ENCODE measurements around the gene SLC38A3. TPM values are rescaled to one million over a fixed set of nuclear protein-coding genes. Genes with fewer than 3 reads are reported as not detected.

The SLC38A3 gene
- total and polyA plus RNA-seq, 2 experiments from 2014 or later = 0.28 to 1.3 TPM

DNA sequence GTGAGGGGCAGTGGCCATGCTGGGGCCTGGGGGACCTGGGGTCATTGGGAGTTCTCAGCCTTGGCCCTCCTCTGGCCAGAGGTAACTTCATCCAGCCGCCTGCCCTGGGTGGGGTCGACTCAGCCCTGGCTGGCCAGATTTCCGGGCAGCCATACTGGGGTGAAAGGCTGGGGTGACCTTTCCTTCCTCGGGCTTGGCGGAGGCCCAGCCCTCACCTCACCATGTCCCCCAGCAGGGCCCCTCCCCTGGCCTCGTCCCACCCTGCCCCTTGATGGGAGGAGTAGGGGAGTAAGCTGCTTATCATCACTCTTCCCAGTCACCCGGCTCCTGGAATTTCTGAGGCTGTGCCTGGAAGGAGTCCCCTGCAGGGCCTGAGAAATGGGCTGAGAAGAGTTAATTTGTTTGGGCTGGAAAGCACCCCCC lies 44.5 kb upstream of the SLC38A3 start:
- peaks cover 29% of the 10 kb centered on the region; the same call in 2 of the 3 replicates for H3K36me3 Mint-ChIP-seq (ENCODE audit: low read depth)
- peaks cover 10% of the 10 kb centered on the region; the same call in 1 of the 2 replicates for H4K20me1 ChIP-seq (replicated peaks; ENCODE audit: insufficient read depth)
- peaks cover 41% of the 10 kb centered on the region for H3K4me1 ChIP-seq (ENCODE audit: insufficient read depth)
- H3K27ac ChIP-seq (ENCODE audit: low read depth) = no peak overlapping the region
- H3K4me3 ChIP-seq = no peak overlapping the region
- H2AFZ ChIP-seq = no peak overlapping the region
- peaks cover 13% of the 10 kb centered on the region for H3K27me3 Mint-ChIP-seq (ENCODE audit: insufficient read depth, low read depth, poor library complexity)
- peaks cover 42% of the 10 kb centered on the region for H3K79me2 ChIP-seq (replicated peaks; ENCODE audit: insufficient read depth)
- 0 out of 2 replicates have a peak, but pooled peaks cover 2% of the 10 kb centered on the region for H3F3A ChIP-seq (replicated peaks; ENCODE audit: low read depth)
- H3K4me3 Mint-ChIP-seq = no peak overlapping the region
- H3K27ac Mint-ChIP-seq = no peak overlapping the region
- H3K4me1 Mint-ChIP-seq = peaks cover 54% of the 10 kb centered on the region
- ATAC-seq (no peak), DNase-seq (ENCODE audit: low spot score) (no peak)
- no peaks in the 10 kb centered on the region for H3K9me2 ChIP-seq (ENCODE audit: insufficient read depth)
- H3K27me3 ChIP-seq (ENCODE audit: insufficient read depth) = peaks cover 6% of the 10 kb centered on the region; the same call in 1 of the 2 replicates
- H3K4me2 ChIP-seq = no peak overlapping the region
- TF ChIP-seq ZNF462 (CRISPR knock-in tag; IDR thresholded peaks at IDR 0.05) (no peak), ZNF331 (CRISPR knock-in tag; IDR thresholded peaks at IDR 0.05; ENCODE audit: low read depth) (no peak), CREB1 (CRISPR knock-in tag; IDR thresholded peaks at IDR 0.05; ENCODE audit: low read depth) (no peak), EZH2 (IDR thresholded peaks at IDR 0.05; ENCODE audit: low read depth, unreplicated experiment) (no peak), POLR2AphosphoS5 (IDR thresholded peaks at IDR 0.05; ENCODE audit: low read depth) (no peak), NANOG (IDR thresholded peaks at IDR 0.05; ENCODE audit: borderline replicate concordance) (no peak), EZH2phosphoT487 (IDR thresholded peaks at IDR 0.05; ENCODE audit: unreplicated experiment) (no peak), ZNF114 (CRISPR knock-in tag; IDR thresholded peaks at IDR 0.05) (no peak), STAT1 (IDR thresholded peaks at IDR 0.05; ENCODE audit: unreplicated experiment) (no peak), REST (IDR thresholded peaks at IDR 0.05; ENCODE audit: unreplicated experiment) (no peak), JUNB (IDR thresholded peaks at IDR 0.05; ENCODE audit: unreplicated experiment) (no peak)
- TF ChIP-seq, protein P1, sequence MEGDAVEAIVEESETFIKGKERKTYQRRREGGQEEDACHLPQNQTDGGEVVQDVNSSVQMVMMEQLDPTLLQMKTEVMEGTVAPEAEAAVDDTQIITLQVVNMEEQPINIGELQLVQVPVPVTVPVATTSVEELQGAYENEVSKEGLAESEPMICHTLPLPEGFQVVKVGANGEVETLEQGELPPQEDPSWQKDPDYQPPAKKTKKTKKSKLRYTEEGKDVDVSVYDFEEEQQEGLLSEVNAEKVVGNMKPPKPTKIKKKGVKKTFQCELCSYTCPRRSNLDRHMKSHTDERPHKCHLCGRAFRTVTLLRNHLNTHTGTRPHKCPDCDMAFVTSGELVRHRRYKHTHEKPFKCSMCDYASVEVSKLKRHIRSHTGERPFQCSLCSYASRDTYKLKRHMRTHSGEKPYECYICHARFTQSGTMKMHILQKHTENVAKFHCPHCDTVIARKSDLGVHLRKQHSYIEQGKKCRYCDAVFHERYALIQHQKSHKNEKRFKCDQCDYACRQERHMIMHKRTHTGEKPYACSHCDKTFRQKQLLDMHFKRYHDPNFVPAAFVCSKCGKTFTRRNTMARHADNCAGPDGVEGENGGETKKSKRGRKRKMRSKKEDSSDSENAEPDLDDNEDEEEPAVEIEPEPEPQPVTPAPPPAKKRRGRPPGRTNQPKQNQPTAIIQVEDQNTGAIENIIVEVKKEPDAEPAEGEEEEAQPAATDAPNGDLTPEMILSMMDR (conservative IDR thresholded peaks at IDR 0.05; ENCODE audit: low read depth in 2 of 2) = no peak
- TF ChIP-seq, protein P2, sequence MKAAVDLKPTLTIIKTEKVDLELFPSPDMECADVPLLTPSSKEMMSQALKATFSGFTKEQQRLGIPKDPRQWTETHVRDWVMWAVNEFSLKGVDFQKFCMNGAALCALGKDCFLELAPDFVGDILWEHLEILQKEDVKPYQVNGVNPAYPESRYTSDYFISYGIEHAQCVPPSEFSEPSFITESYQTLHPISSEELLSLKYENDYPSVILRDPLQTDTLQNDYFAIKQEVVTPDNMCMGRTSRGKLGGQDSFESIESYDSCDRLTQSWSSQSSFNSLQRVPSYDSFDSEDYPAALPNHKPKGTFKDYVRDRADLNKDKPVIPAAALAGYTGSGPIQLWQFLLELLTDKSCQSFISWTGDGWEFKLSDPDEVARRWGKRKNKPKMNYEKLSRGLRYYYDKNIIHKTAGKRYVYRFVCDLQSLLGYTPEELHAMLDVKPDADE (IDR thresholded peaks at IDR 0.05) = no peak
- no peaks in the 10 kb centered on the region for H3K9me3 Mint-ChIP-seq
- peaks cover 12% of the 10 kb centered on the region; the same call in 1 of the 2 replicates for H3K36me3 ChIP-seq (ENCODE audit: insufficient read depth)

Data from GM23338 (cell line).